AG04450 (cell line): ENCODE results near the gene UBR2. TPM values are rescaled to one million over a fixed set of nuclear protein-coding genes. Genes with fewer than 3 reads are reported as not detected.
A peak's percentile ranks its signal among the peaks of the same experiment; 100 is the strongest.
"Not testable (repeated sequence)": the region's sequence is repeated elsewhere in the genome, so short reads cannot be mapped to it uniquely, and the experiment has no call there.

Experiments used
- CTCF ChIA-PET: fragments of 300-600, 350-600 bp; formaldehyde crosslinking; extraction: SDS; loops from one replicate; lab custom pipeline; 2022; ENCODE audit warnings: antibody characterized with exemption, inconsistent platforms; lab: Charles Lee
- POLR2A ChIA-PET: fragments of 350-600 bp; formaldehyde crosslinking; extraction: SDS; loops from one replicate; lab custom pipeline; 2021; ENCODE audit warnings: antibody characterized with exemption, inconsistent platforms; lab: Yijun Ruan, JAX
- DNase-seq: peaks from one replicate; pipeline ENCODE4 v3.0.0-alpha.2; 2011; ENCODE audit warnings: low read depth, low spot score
- H3K27ac ChIP-seq: one replicate; pipeline ENCODE4 v1.5.1; 2012; ENCODE audit warnings: low read depth, low read length, control low read depth
- H3K27me3 ChIP-seq: one replicate; pipeline ENCODE4 v1.6.0; 2012; ENCODE audit warnings: low read length; ENCODE audit not compliant: control insufficient read depth, insufficient read depth
- H3K4me3 ChIP-seq: 2 replicates; pipeline ENCODE4 v1.5.1; 2011; ENCODE audit warnings: mild to moderate bottlenecking, low read depth, low read length, control low read depth
- H3K9me3 ChIP-seq: 2 replicates; pipeline ENCODE4 v1.5.1; 2012; ENCODE audit warnings: low read length; ENCODE audit not compliant: control insufficient read depth, insufficient read depth
- polyA plus RNA-seq: library from polyadenylated mRNA; depleted of rRNA; stranded (reverse); fragments of >200 nt; gene quantifications from 2 replicates; pipeline ENCODE4 v1.2.3, GENCODE V29; 2011
- TF ChIP-seq, protein P1 (sequence below): IDR thresholded peaks from 2 replicates; pipeline ENCODE4 v1.5.1; 2011; ENCODE audit warnings: low read depth, low read length, control low read depth, inconsistent platforms

UBR2 gene
- polyA plus RNA-seq, 1 experiment: 25.3 TPM

DNA sequence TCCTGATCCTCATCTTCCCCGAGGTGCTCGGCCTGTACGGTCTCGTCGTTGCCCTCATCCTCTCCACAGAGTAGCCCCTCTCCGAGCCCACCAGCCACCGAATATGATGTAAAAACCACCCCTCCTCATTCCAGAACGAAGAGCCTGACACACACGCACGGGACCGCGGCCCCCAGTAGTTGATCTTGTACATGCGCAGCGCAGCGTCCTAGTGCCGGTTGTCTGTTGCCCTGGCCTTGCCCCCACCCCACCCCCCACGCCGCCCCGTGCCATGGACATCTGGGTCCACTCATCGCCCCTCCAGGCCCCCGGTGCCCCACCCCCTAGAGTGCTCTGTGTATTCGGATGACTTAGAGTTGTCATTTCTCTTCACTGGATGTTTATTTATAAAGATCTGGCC is 163.8 kb downstream of the UBR2 start:
- TF ChIP-seq, protein P1, sequence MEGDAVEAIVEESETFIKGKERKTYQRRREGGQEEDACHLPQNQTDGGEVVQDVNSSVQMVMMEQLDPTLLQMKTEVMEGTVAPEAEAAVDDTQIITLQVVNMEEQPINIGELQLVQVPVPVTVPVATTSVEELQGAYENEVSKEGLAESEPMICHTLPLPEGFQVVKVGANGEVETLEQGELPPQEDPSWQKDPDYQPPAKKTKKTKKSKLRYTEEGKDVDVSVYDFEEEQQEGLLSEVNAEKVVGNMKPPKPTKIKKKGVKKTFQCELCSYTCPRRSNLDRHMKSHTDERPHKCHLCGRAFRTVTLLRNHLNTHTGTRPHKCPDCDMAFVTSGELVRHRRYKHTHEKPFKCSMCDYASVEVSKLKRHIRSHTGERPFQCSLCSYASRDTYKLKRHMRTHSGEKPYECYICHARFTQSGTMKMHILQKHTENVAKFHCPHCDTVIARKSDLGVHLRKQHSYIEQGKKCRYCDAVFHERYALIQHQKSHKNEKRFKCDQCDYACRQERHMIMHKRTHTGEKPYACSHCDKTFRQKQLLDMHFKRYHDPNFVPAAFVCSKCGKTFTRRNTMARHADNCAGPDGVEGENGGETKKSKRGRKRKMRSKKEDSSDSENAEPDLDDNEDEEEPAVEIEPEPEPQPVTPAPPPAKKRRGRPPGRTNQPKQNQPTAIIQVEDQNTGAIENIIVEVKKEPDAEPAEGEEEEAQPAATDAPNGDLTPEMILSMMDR: no peak
- DNase-seq: no peak
- Histone ChIP-seq H3K27ac (peak overlapping the region; percentile 40), H3K27me3 (no peaks in the 10 kb centered on the region), H3K9me3 (peaks cover 11% of the 10 kb centered on the region), H3K4me3 (peak overlapping the region; percentile 31)
- ChIA-PET POLR2A (interaction anchor here (0.7 to 2.8 kb wide), 5 partner anchors 17 to 55 kb away, joined by 3 to 17 read pairs (median 3); partner anchors contain the start of genes BICRAL and TBCC), CTCF (interaction anchor here (0.8 to 4.2 kb wide), 9 partner anchors 10 to 180 kb away, joined by 3 to 57 read pairs (median 7); no protein-coding TSS in a partner anchor)

GRCh38 chr6:42729731-42730130 is 165.9 kb downstream of the UBR2 start:
- Histone ChIP-seq H3K9me3 (peaks cover 11% of the 10 kb centered on the region), H3K27me3 (no peaks in the 10 kb centered on the region), H3K27ac (no peak overlapping the region), H3K4me3 (no peak overlapping the region)
- ChIA-PET CTCF (interaction anchor here (0.5 to 1.7 kb wide), 8 partner anchors 10 to 514 kb away, joined by 3 to 6 read pairs (median 4); no protein-coding TSS in a partner anchor), POLR2A (interaction anchor here (1.4 kb wide), 1 partner anchor 53 kb away, joined by 17 read pairs; the partner anchor contains the start of gene BICRAL)
- TF ChIP-seq, protein P1: no peak
- no peak for DNase-seq

- POLR2A ChIA-PET, CTCF ChIA-PET, DNase-seq: not testable (repeated sequence)
Observed at GRCh38 chr6:42733867-42734481, 170.1 kb downstream of the UBR2 start.

GRCh38 chr6:42735976-42736375 is 172.1 kb downstream of the UBR2 start:
- ChIA-PET POLR2A (no interaction called here), CTCF (no interaction called here)
- no peak overlapping the region for H3K4me3 ChIP-seq
- H3K9me3 ChIP-seq: peaks cover 9% of the 10 kb centered on the region
- DNase-seq: no peak
- H3K27me3 ChIP-seq: peaks cover 4% of the 10 kb centered on the region
- no peak overlapping the region for H3K27ac ChIP-seq
- TF ChIP-seq, protein P1: no peak

More at GRCh38 chr6:42733867-42734481, 170.1 kb downstream of the UBR2 start:
- not testable (repeated sequence) for H3K27me3 ChIP-seq, H3K4me3 ChIP-seq, H3K9me3 ChIP-seq, H3K27ac ChIP-seq

DNA sequence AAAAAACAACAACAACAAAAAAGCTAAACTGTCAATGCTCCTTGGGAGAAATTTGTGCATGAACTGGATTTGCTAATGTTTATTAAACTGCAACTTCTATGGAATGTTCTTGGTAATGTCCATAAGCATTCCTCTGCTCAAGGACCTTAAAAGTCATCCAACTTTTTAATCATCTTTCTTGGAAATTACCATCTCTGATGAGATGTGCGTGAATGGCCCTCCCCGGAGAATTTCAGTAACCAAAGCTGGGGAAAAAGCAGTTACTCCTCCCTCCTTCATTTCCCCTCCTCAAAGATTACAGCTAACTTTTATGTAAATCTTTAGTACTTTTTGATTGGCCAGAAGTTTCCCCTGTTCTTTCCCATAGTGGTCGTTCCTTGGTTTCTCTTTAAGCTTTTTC is 176.9 kb downstream of the UBR2 start:
- POLR2A ChIA-PET: interaction anchor here (0.6 kb wide), 1 partner anchor 451 kb away, joined by 4 read pairs; no protein-coding TSS in a partner anchor
- Histone ChIP-seq H3K27me3 (peaks cover 4% of the 10 kb centered on the region), H3K9me3 (no peaks in the 10 kb centered on the region; the same call in 1 of the 2 replicates), H3K4me3 (no peak overlapping the region), H3K27ac (no peak overlapping the region)
- TF ChIP-seq, protein P1: no peak
- CTCF ChIA-PET: interaction anchor here (0.6 to 2.7 kb wide), 4 partner anchors 10 to 128 kb away, joined by 3 to 18 read pairs (median 5); no protein-coding TSS in a partner anchor
- DNase-seq: no peak
